ENCODE results near the gene SLC29A3.

DNA sequence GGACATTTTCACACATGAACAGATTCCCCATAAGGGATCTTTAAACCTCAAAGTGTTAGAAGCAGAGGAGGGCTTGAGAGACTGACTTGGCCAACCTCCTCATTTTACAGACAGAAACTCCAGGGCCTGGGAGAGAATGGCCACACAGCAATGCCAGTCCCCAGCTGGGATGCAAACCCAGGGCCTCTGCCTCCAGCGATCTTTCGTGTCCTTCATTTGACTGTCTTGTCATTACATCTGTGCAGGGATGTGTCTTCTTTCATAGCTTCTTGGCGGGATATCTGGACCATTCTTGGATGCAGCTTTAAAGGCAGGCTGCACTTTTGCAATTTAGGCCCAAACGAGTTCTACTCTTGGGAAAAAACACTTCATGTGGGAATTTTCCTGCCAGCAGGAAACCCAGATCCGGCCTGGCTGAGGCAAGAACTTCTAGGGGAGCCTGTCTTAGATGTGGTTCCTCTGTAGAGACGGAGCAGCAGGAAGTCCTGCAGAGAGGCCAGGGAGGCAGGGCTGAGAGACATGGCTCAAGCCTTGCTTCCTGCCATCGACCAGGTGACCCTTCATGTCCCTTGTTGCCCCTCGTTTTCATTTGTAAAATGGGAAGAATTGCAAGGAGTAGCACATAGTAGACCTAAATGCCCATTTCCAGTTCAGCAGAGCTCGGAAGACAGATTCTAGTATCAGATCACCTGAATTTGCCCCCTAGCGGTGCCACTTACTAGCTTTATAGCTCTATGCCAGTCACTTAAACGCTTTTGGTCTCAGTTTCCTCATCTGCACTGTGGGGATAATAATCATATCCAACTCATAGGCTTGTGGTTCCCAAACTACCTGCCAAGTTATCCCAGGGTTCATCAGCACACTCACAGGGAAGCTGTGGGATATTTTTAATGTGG is 43.9 kb upstream of the SLC29A3 start:
- TF ChIP-seq, protein P1, sequence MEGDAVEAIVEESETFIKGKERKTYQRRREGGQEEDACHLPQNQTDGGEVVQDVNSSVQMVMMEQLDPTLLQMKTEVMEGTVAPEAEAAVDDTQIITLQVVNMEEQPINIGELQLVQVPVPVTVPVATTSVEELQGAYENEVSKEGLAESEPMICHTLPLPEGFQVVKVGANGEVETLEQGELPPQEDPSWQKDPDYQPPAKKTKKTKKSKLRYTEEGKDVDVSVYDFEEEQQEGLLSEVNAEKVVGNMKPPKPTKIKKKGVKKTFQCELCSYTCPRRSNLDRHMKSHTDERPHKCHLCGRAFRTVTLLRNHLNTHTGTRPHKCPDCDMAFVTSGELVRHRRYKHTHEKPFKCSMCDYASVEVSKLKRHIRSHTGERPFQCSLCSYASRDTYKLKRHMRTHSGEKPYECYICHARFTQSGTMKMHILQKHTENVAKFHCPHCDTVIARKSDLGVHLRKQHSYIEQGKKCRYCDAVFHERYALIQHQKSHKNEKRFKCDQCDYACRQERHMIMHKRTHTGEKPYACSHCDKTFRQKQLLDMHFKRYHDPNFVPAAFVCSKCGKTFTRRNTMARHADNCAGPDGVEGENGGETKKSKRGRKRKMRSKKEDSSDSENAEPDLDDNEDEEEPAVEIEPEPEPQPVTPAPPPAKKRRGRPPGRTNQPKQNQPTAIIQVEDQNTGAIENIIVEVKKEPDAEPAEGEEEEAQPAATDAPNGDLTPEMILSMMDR (conservative IDR thresholded peaks at IDR 0.05; ENCODE audit: low read depth, low read length): peak; percentile 23; the same call in 1 of the 2 replicates
- no peak for TF ChIP-seq EZH2 (IDR thresholded peaks at IDR 0.05; ENCODE audit: low read length, unreplicated experiment)
- no peak for TF ChIP-seq EZH2phosphoT487 (IDR thresholded peaks at IDR 0.05; ENCODE audit: borderline replicate concordance, low read length)
